ENCODE results near the gene C9orf72.

C9orf72 gene

DNA sequence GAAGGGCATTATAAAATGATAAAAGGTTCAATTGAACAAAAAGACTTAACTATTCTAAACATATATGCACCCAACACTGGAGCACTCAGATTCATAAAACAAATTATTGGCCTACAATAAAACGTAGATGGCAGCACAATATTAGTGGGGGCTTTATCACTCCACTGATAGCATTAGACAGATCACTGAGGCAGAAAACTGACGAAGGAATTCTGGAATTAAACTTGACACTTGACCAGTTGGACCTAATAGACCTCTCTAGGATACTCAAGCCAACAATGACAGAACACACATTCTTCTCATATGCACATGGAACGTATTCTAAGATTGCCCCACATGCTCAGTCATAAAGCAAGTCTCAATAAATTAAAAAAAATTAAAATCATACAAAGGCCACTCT, 18.4 kb upstream of the C9orf72 start:
- TF ChIP-seq GLIS3 (CRISPR knock-in tag; IDR thresholded peaks at IDR 0.05) (no peak), TCF4 (CRISPR knock-in tag; IDR thresholded peaks at IDR 0.05; ENCODE audit: borderline replicate concordance) (no peak), SNAI2 (CRISPR knock-in tag; IDR thresholded peaks at IDR 0.05) (no peak), ZNF565 (CRISPR knock-in tag; conservative IDR thresholded peaks at IDR 0.05; ENCODE audit: low read depth) (no peak), ZFP30 (CRISPR knock-in tag; IDR thresholded peaks at IDR 0.05) (no peak), ZFP3 (CRISPR knock-in tag; IDR thresholded peaks at IDR 0.05) (no peak), BACH2 (CRISPR knock-in tag; IDR thresholded peaks at IDR 0.05; ENCODE audit: borderline replicate concordance) (no peak), CSDC2 (CRISPR knock-in tag; IDR thresholded peaks at IDR 0.05) (no peak), ZC3H10 (CRISPR knock-in tag; IDR thresholded peaks at IDR 0.05) (no peak), ARNTL (CRISPR knock-in tag; IDR thresholded peaks at IDR 0.05; ENCODE audit: borderline replicate concordance, low read depth) (no peak)
- TF ChIP-seq, protein P1, sequence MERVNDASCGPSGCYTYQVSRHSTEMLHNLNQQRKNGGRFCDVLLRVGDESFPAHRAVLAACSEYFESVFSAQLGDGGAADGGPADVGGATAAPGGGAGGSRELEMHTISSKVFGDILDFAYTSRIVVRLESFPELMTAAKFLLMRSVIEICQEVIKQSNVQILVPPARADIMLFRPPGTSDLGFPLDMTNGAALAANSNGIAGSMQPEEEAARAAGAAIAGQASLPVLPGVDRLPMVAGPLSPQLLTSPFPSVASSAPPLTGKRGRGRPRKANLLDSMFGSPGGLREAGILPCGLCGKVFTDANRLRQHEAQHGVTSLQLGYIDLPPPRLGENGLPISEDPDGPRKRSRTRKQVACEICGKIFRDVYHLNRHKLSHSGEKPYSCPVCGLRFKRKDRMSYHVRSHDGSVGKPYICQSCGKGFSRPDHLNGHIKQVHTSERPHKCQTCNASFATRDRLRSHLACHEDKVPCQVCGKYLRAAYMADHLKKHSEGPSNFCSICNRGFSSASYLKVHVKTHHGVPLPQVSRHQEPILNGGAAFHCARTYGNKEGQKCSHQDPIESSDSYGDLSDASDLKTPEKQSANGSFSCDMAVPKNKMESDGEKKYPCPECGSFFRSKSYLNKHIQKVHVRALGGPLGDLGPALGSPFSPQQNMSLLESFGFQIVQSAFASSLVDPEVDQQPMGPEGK (CRISPR knock-in tag; IDR thresholded peaks at IDR 0.05; ENCODE audit: borderline replicate concordance) = no peak
- TF ChIP-seq, protein P2, sequence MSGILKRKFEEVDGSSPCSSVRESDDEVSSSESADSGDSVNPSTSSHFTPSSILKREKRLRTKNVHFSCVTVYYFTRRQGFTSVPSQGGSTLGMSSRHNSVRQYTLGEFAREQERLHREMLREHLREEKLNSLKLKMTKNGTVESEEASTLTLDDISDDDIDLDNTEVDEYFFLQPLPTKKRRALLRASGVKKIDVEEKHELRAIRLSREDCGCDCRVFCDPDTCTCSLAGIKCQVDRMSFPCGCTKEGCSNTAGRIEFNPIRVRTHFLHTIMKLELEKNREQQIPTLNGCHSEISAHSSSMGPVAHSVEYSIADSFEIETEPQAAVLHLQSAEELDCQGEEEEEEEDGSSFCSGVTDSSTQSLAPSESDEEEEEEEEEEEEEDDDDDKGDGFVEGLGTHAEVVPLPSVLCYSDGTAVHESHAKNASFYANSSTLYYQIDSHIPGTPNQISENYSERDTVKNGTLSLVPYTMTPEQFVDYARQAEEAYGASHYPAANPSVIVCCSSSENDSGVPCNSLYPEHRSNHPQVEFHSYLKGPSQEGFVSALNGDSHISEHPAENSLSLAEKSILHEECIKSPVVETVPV (CRISPR knock-in tag; IDR thresholded peaks at IDR 0.05) = no peak
- TF ChIP-seq, protein P3, sequence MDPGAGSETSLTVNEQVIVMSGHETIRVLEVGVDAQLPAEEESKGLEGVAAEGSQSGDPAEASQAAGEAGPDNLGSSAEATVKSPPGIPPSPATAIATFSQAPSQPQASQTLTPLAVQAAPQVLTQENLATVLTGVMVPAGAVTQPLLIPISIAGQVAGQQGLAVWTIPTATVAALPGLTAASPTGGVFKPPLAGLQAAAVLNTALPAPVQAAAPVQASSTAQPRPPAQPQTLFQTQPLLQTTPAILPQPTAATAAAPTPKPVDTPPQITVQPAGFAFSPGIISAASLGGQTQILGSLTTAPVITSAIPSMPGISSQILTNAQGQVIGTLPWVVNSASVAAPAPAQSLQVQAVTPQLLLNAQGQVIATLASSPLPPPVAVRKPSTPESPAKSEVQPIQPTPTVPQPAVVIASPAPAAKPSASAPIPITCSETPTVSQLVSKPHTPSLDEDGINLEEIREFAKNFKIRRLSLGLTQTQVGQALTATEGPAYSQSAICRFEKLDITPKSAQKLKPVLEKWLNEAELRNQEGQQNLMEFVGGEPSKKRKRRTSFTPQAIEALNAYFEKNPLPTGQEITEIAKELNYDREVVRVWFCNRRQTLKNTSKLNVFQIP (CRISPR knock-in tag; IDR thresholded peaks at IDR 0.05; ENCODE audit: borderline replicate concordance, low read depth) = no peak
- TF ChIP-seq, protein P4, sequence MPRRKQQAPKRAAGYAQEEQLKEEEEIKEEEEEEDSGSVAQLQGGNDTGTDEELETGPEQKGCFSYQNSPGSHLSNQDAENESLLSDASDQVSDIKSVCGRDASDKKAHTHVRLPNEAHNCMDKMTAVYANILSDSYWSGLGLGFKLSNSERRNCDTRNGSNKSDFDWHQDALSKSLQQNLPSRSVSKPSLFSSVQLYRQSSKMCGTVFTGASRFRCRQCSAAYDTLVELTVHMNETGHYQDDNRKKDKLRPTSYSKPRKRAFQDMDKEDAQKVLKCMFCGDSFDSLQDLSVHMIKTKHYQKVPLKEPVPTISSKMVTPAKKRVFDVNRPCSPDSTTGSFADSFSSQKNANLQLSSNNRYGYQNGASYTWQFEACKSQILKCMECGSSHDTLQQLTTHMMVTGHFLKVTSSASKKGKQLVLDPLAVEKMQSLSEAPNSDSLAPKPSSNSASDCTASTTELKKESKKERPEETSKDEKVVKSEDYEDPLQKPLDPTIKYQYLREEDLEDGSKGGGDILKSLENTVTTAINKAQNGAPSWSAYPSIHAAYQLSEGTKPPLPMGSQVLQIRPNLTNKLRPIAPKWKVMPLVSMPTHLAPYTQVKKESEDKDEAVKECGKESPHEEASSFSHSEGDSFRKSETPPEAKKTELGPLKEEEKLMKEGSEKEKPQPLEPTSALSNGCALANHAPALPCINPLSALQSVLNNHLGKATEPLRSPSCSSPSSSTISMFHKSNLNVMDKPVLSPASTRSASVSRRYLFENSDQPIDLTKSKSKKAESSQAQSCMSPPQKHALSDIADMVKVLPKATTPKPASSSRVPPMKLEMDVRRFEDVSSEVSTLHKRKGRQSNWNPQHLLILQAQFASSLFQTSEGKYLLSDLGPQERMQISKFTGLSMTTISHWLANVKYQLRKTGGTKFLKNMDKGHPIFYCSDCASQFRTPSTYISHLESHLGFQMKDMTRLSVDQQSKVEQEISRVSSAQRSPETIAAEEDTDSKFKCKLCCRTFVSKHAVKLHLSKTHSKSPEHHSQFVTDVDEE (CRISPR knock-in tag; IDR thresholded peaks at IDR 0.05) = no peak
- no peak for ATAC-seq

DNA sequence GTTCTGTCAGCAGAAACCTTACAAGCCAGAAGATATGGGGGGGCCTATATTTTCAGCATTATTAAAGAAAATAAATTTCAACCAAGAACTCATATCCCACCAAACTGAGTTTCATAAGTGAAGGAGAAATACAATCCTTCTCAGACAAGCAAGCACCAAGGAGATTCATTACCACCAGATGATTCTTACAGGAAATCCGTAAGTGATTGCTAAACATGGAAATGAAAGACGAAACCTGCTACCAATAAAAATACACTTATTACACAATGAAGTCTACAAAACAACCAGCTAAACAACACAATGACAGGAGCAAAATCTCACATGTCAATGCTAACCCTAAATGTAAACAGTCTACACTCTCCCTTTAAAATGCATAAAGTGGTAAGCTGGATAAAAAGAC, 17.8 kb upstream of the C9orf72 start:
- no peak for ATAC-seq
- TF ChIP-seq ARNTL (CRISPR knock-in tag; IDR thresholded peaks at IDR 0.05; ENCODE audit: borderline replicate concordance, low read depth) (no peak), ZNF565 (CRISPR knock-in tag; conservative IDR thresholded peaks at IDR 0.05; ENCODE audit: low read depth) (no peak), ESRRG (CRISPR knock-in tag; IDR thresholded peaks at IDR 0.05) (no peak), ZNF8 (CRISPR knock-in tag; IDR thresholded peaks at IDR 0.05) (no peak), ZFP30 (CRISPR knock-in tag; IDR thresholded peaks at IDR 0.05) (no peak), GLIS3 (CRISPR knock-in tag; IDR thresholded peaks at IDR 0.05) (no peak), PPARA (CRISPR knock-in tag; IDR thresholded peaks at IDR 0.05; ENCODE audit: borderline replicate concordance) (no peak), ZC3H10 (CRISPR knock-in tag; IDR thresholded peaks at IDR 0.05) (no peak), CSDC2 (CRISPR knock-in tag; IDR thresholded peaks at IDR 0.05) (no peak), TOX (CRISPR knock-in tag; IDR thresholded peaks at IDR 0.05; ENCODE audit: borderline replicate concordance) (no peak), TCF4 (CRISPR knock-in tag; IDR thresholded peaks at IDR 0.05; ENCODE audit: borderline replicate concordance) (no peak), ISL1 (CRISPR knock-in tag; IDR thresholded peaks at IDR 0.05) (no peak)
- TF ChIP-seq, protein P2 (CRISPR knock-in tag; IDR thresholded peaks at IDR 0.05) = no peak
- TF ChIP-seq, protein P4 (CRISPR knock-in tag; IDR thresholded peaks at IDR 0.05) = no peak
- TF ChIP-seq, protein P3 (CRISPR knock-in tag; IDR thresholded peaks at IDR 0.05; ENCODE audit: borderline replicate concordance, low read depth) = no peak
